CD8-positive, alpha-beta memory T cell (primary cell): ENCODE results near the gene RUFY4. TPM values are rescaled to one million over a fixed set of nuclear protein-coding genes. Genes with fewer than 3 reads are reported as not detected.
A peak's percentile ranks its signal among the peaks of the same experiment; 100 is the strongest.
"Not testable (repeated sequence)": the region's sequence is repeated elsewhere in the genome, so short reads cannot be mapped to it uniquely, and the experiment has no call there.

ENCODE experiments used
- CTCF ChIA-PET: fragments of 350-600 bp; sonication (Branson Sonifier 250); formaldehyde crosslinking; loops from one replicate; lab custom pipeline; 2021; ENCODE audit warnings: antibody characterized with exemption; lab: Charles Lee
- POLR2A ChIA-PET: fragments of 350-600 bp; sonication (Branson Sonifier 250); formaldehyde crosslinking; loops from one replicate; lab custom pipeline; 2021; ENCODE audit warnings: antibody characterized with exemption; lab: Charles Lee
- DNase-seq, 5 donors: peaks; one replicate each; pipeline versions ENCODE4 v3.0.0 to v3.0.0-alpha.2; 2020 to 2022; ENCODE audit warnings: mixed read lengths in 1 of 5
- H3K27ac ChIP-seq: one replicate; pipeline ENCODE4 v1.7.0; 2013; ENCODE audit warnings: low read depth, mild to moderate bottlenecking, low read length, moderate library complexity
- H3K27me3 ChIP-seq: 2 replicates; pipeline ENCODE4 v1.7.0; 2013; ENCODE audit warnings: low read length, mild to moderate bottlenecking; ENCODE audit not compliant: insufficient read depth, poor library complexity, severe bottlenecking
- H3K36me3 ChIP-seq: 2 replicates; pipeline ENCODE4 v1.7.0; 2013; ENCODE audit warnings: mild to moderate bottlenecking, low read length, moderate library complexity; ENCODE audit not compliant: insufficient read depth
- H3K4me1 ChIP-seq: 2 replicates; pipeline ENCODE4 v1.7.0; 2013; ENCODE audit warnings: mild to moderate bottlenecking, low read length, moderate library complexity; ENCODE audit not compliant: insufficient read depth
- H3K4me3 ChIP-seq: 2 replicates; pipeline ENCODE4 v1.7.0; 2013; ENCODE audit warnings: mild to moderate bottlenecking, low read length
- H3K9me3 ChIP-seq: 2 replicates; pipeline ENCODE4 v1.7.0; 2013; ENCODE audit warnings: mild to moderate bottlenecking, low read length
- H3K27ac Mint-ChIP-seq, 8 donors: one replicate each; pipeline ENCODE4 v1.8.0; 2020 to 2021; ENCODE audit warnings: mixed read lengths in 8 of 8, mild to moderate bottlenecking in 6 of 8, inconsistent platforms in 3 of 8, moderate library complexity in 3 of 8
- H3K27me3 Mint-ChIP-seq, 2 donors: one replicate each; pipeline ENCODE4 v1.8.0; 2020 to 2021; ENCODE audit warnings: mixed read lengths in 2 of 2, mild to moderate bottlenecking in 1 of 2, moderate library complexity in 1 of 2
- H3K36me3 Mint-ChIP-seq, 3 donors: one replicate each; pipeline ENCODE4 v1.8.0; 2020 to 2021; ENCODE audit warnings: mixed read lengths in 3 of 3, inconsistent platforms in 1 of 3, mild to moderate bottlenecking in 1 of 3
- H3K4me1 Mint-ChIP-seq, 3 donors: one replicate each; pipeline ENCODE4 v1.8.0; 2020 to 2021; ENCODE audit warnings: mixed read lengths in 3 of 3, inconsistent platforms in 1 of 3, mild to moderate bottlenecking in 1 of 3
- H3K4me3 Mint-ChIP-seq, 7 donors: one replicate each; pipeline ENCODE4 v1.8.0; 2020 to 2021; ENCODE audit warnings: mixed read lengths in 7 of 7, mild to moderate bottlenecking in 6 of 7, moderate library complexity in 4 of 7, inconsistent platforms in 2 of 7
- H3K9me3 Mint-ChIP-seq, 5 donors: one replicate each; pipeline ENCODE4 v1.8.0; 2020 to 2022; ENCODE audit warnings: mixed read lengths in 5 of 5, mild to moderate bottlenecking in 3 of 5, moderate library complexity in 2 of 5, inconsistent platforms in 1 of 5
- polyA plus RNA-seq: library from polyadenylated mRNA; unstranded; fragments of 300-500 nt; fragmentation: Illumina TruSeq; gene quantifications from one replicate; pipeline ENCODE4 v1.2.3, GENCODE V29; 2021
- total RNA-seq, 2 experiments: library from RNA; stranded (reverse); gene quantifications; one replicate each; pipeline ENCODE4 v1.2.3, GENCODE V29; 2021

The RUFY4 gene
- total and polyA plus RNA-seq, 3 experiments from 2014 or later: not detected

- Mint-ChIP-seq H3K9me3 (peaks cover 0 to 5% (median 3%) of the 10 kb centered on the region in 5 donors), H3K4me3 (no peak overlapping the region), H3K27me3 (peaks cover 12 to 37% of the 10 kb centered on the region in 2 donors), H3K36me3 (peaks cover 0 to 12% (median 7%) of the 10 kb centered on the region in 3 donors), H3K4me1 (peaks cover 0 to 4% (median 4%) of the 10 kb centered on the region in 3 donors), H3K27ac (no peak overlapping the region)
- Histone ChIP-seq H3K27ac (no peak overlapping the region), H3K4me1 (no peaks in the 10 kb centered on the region), H3K9me3 (no peaks in the 10 kb centered on the region), H3K27me3 (no peaks in the 10 kb centered on the region), H3K36me3 (no peaks in the 10 kb centered on the region), H3K4me3 (no peak overlapping the region)
- CTCF ChIA-PET: interaction anchor here (1.0 to 1.8 kb wide), 3 partner anchors 27 to 256 kb away, joined by 3 to 8 read pairs (median 4); partner anchors contain the start of gene RUFY4
- no peak for DNase-seq
- POLR2A ChIA-PET: no interaction called here
Observed at GRCh38 chr2:218041302-218042168, 27.5 kb upstream of the RUFY4 start.

DNA sequence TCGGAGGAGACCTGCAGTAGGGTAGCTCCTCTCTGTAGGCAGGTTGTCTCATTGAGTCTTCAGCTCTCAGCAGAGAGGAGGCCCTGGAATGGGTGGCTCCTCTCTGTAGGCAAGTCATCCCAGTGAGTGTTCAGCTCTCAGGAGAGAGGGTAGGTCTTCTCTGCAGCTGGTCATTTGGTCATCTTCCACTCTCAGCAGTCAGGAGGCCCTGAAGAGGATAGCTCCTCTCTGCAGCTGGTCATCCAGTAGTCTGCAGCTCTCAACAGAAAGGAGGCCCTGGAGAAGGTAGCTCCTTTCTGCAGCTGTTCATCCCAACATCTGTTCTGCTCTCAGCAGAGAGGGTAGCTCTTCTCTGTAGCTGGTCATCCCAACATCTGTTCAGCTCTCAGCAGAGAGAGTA is 26.0 kb upstream of the RUFY4 start:
- no peak overlapping the region for H3K27ac Mint-ChIP-seq
- POLR2A ChIA-PET: no interaction called here

GRCh38 chr2:218043701-218044109 is 25.3 kb upstream of the RUFY4 start:
- no peak for DNase-seq
- Histone ChIP-seq H3K4me1 (no peaks in the 10 kb centered on the region), H3K9me3 (no peaks in the 10 kb centered on the region), H3K4me3 (no peak overlapping the region), H3K36me3 (no peaks in the 10 kb centered on the region), H3K27me3 (no peaks in the 10 kb centered on the region), H3K27ac (no peak overlapping the region)
- POLR2A ChIA-PET: no interaction called here
- H3K4me3 Mint-ChIP-seq: no peak overlapping the region
- peaks cover 0 to 12% (median 7%) of the 10 kb centered on the region in 3 donors for H3K36me3 Mint-ChIP-seq
- peaks cover 0 to 4% (median 2%) of the 10 kb centered on the region in 3 donors for H3K4me1 Mint-ChIP-seq
- CTCF ChIA-PET: interaction anchor here (1.5 kb wide), 1 partner anchor 25 kb away, joined by 4 read pairs; the partner anchor contains the start of gene RUFY4
- no peak overlapping the region for H3K27ac Mint-ChIP-seq
- peaks cover under 1 to 8% (median 5%) of the 10 kb centered on the region in 5 donors for H3K9me3 Mint-ChIP-seq
- peaks cover 11 to 34% of the 10 kb centered on the region in 2 donors for H3K27me3 Mint-ChIP-seq

More for the DNA sequence above, 26.0 kb upstream of the RUFY4 start:
- Histone ChIP-seq H3K4me3 (no peak overlapping the region), H3K4me1 (no peaks in the 10 kb centered on the region), H3K27me3 (no peaks in the 10 kb centered on the region), H3K9me3 (no peaks in the 10 kb centered on the region), H3K27ac (no peak overlapping the region), H3K36me3 (no peaks in the 10 kb centered on the region)
- CTCF ChIA-PET: interaction anchor here (1.5 kb wide), 1 partner anchor 26 kb away, joined by 4 read pairs; the partner anchor contains the start of gene RUFY4
- DNase-seq: no peak
- peaks cover 0 to 6% (median 4%) of the 10 kb centered on the region in 5 donors for H3K9me3 Mint-ChIP-seq
- peaks cover 0 to 12% (median 7%) of the 10 kb centered on the region in 3 donors for H3K36me3 Mint-ChIP-seq
- peaks cover 0 to 4% (median 2%) of the 10 kb centered on the region in 3 donors for H3K4me1 Mint-ChIP-seq
- H3K27me3 Mint-ChIP-seq: peaks cover 12 to 31% of the 10 kb centered on the region in 2 donors
- H3K4me3 Mint-ChIP-seq: no peak overlapping the region

- H3K4me1 Mint-ChIP-seq, DNase-seq, H3K9me3 ChIP-seq, H3K4me3 Mint-ChIP-seq, H3K36me3 ChIP-seq, H3K4me3 ChIP-seq, POLR2A ChIA-PET, H3K27me3 ChIP-seq, H3K27ac ChIP-seq, H3K4me1 ChIP-seq, H3K27ac Mint-ChIP-seq: not testable (repeated sequence)
- H3K27me3 Mint-ChIP-seq: peaks cover 8 to 31% of the 10 kb centered on the region in 2 donors
- CTCF ChIA-PET: interaction anchor here (1.2 to 1.5 kb wide), 2 partner anchors 9 to 25 kb away, joined by 3 to 4 read pairs; partner anchors contain the start of gene RUFY4
- H3K9me3 Mint-ChIP-seq: peaks cover 6 to 12% (median 9%) of the 10 kb centered on the region in 5 donors
- peaks cover 0 to 13% (median 7%) of the 10 kb centered on the region in 3 donors for H3K36me3 Mint-ChIP-seq
Observed at GRCh38 chr2:218044599-218044998, 24.5 kb upstream of the RUFY4 start.

DNA sequence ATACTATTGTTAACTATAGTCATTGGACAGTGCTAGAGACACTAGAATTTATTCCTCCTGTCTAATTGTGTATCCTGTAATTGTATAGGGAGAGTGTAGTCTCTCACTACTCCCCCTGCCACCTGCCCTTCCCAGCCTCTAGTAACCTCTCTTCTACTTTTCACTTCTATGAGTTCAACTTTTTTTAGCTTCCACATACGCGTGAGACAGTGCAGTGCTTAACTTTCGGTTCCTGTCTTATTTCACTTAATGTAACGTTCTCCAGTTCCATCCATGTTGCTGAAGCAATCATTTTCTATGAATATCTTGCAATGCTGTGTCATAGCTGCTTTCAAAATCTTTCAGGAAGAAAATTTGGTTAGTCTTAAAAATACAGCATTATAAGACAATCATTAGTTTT is 22.8 kb upstream of the RUFY4 start:
- Histone ChIP-seq H3K4me1 (no peaks in the 10 kb centered on the region), H3K9me3 (no peaks in the 10 kb centered on the region), H3K27ac (no peak overlapping the region), H3K36me3 (no peaks in the 10 kb centered on the region), H3K27me3 (no peaks in the 10 kb centered on the region), H3K4me3 (no peak overlapping the region)
- no peak for DNase-seq
- Mint-ChIP-seq H3K27ac (no peak overlapping the region), H3K27me3 (peaks cover 15 to 28% of the 10 kb centered on the region in 2 donors), H3K36me3 (peaks cover 0 to 23% (median 7%) of the 10 kb centered on the region in 3 donors), H3K9me3 (peaks cover 16 to 23% (median 19%) of the 10 kb centered on the region in 5 donors), H3K4me1 (peaks cover 0 to 4% (median 2%) of the 10 kb centered on the region in 3 donors), H3K4me3 (no peak overlapping the region)
- POLR2A ChIA-PET: no interaction called here
- CTCF ChIA-PET: interaction anchor here (1.4 to 1.7 kb wide), 2 partner anchors 11 to 23 kb away, joined by 3 to 5 read pairs; partner anchors contain the start of gene RUFY4

DNA sequence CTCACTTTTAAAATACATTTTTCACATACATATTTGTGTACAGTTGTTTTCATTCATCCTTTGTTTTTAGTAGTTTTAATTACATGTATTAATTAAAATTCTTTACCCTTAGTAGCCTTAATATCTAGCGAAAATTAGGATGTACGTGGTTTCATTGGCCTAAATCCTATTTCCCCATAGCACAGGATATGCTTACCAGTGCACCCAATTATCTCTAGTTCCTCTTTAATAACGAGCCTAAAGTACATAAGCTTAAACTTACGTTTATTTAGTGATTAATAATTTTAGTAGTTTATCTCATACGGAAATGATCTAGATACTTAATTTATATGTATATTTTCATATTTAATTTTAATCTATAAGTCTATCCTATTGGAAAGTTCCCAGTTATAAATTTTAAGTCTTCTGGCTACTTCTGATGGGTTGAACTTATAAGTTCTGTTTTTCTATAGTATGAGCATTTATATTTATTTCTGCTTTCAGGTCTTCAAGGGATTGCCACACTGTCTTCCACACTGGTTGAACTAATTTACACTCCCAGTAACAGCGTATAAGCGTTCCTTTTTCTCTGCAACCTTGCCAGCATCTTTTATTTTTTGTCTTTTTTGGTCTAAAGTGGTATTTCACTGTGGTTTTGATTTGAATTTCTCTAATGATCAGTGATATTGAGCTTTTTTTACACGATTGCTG is 21.4 kb upstream of the RUFY4 start:
- Histone ChIP-seq H3K4me3 (no peak overlapping the region), H3K27ac (no peak overlapping the region), H3K36me3 (no peaks in the 10 kb centered on the region), H3K27me3 (no peaks in the 10 kb centered on the region), H3K4me1 (no peaks in the 10 kb centered on the region), H3K9me3 (no peaks in the 10 kb centered on the region)
- DNase-seq: no peak
- ChIA-PET POLR2A (no interaction called here), CTCF (interaction anchor here (1.7 kb wide), 1 partner anchor 13 kb away, joined by 5 read pairs; no protein-coding TSS in a partner anchor)
- H3K27me3 Mint-ChIP-seq: peaks cover 15 to 34% of the 10 kb centered on the region in 2 donors
- H3K27ac Mint-ChIP-seq: no peak overlapping the region
- H3K9me3 Mint-ChIP-seq: peaks cover 22 to 27% (median 23%) of the 10 kb centered on the region in 5 donors
- H3K36me3 Mint-ChIP-seq: peaks cover 0 to 20% (median 6%) of the 10 kb centered on the region in 3 donors
- no peak overlapping the region for H3K4me3 Mint-ChIP-seq
- no peaks in the 10 kb centered on the region for H3K4me1 Mint-ChIP-seq

- Mint-ChIP-seq H3K4me1 (no peaks in the 10 kb centered on the region), H3K27me3 (peaks cover 18 to 48% of the 10 kb centered on the region in 2 donors), H3K36me3 (peaks cover 0 to 11% (median 0%) of the 10 kb centered on the region in 3 donors)
Observed at GRCh38 chr2:218051903-218052302, 17.1 kb upstream of the RUFY4 start.

More at GRCh38 chr2:218051903-218052302, 17.1 kb upstream of the RUFY4 start:
- no peak overlapping the region for H3K27ac ChIP-seq
- H3K27me3 ChIP-seq: no peaks in the 10 kb centered on the region
- Mint-ChIP-seq H3K9me3 (peaks cover 18 to 24% (median 22%) of the 10 kb centered on the region in 5 donors), H3K27ac (peak overlapping the region in 1 of 8 donors; percentile 48), H3K4me3 (no peak overlapping the region)
- ChIA-PET POLR2A (no interaction called here), CTCF (interaction anchor here (1.2 kb wide), 1 partner anchor 17 kb away, joined by 3 read pairs; the partner anchor contains the start of gene RUFY4)
- DNase-seq: no peak
- H3K4me1 ChIP-seq: no peaks in the 10 kb centered on the region
- no peak overlapping the region for H3K4me3 ChIP-seq
- H3K36me3 ChIP-seq: no peaks in the 10 kb centered on the region
- no peaks in the 10 kb centered on the region for H3K9me3 ChIP-seq
